HepG2 (cell line): Measurements from ENCODE around the gene IZUMO4. TPM values are rescaled to one million over a fixed set of nuclear protein-coding genes. Genes with fewer than 3 reads are reported as not detected.

ENCODE experiments used
- ADNP ChIP-seq: sonication (generic); formaldehyde crosslinking; IDR thresholded peaks from 2 replicates; pipeline ENCODE4 v1.4.0; 2020; ENCODE audit warnings: missing genetic modification reagents
- FOXA1 ChIP-seq, 2 experiments: fragments of 450-650 bp in 1 of 2; sonication (generic) in 1 of 2; formaldehyde crosslinking in 1 of 2; IDR thresholded peaks; 2 replicates each; pipeline versions ENCODE4 v1.4.0 to v1.6.1; 2016 to 2020; ENCODE audit warnings: missing genetic modification reagents in 1 of 2
- FUBP1 ChIP-seq: sonication (generic); formaldehyde crosslinking; IDR thresholded peaks from 2 replicates; pipeline ENCODE4 v1.5.1; 2020; ENCODE audit warnings: missing genetic modification reagents, mild to moderate bottlenecking, borderline replicate concordance
- GFI1 ChIP-seq: sonication (generic); formaldehyde crosslinking; IDR thresholded peaks from 2 replicates; pipeline ENCODE4 v1.5.0; 2020; ENCODE audit warnings: missing genetic modification reagents, mild to moderate bottlenecking, borderline replicate concordance
- HOXA5 ChIP-seq: sonication (generic); formaldehyde crosslinking; IDR thresholded peaks from 2 replicates; pipeline ENCODE4 v1.4.0; 2020; ENCODE audit warnings: missing genetic modification reagents
- IKZF4 ChIP-seq: sonication (generic); formaldehyde crosslinking; IDR thresholded peaks from 2 replicates; pipeline ENCODE4 v1.5.1; 2020; ENCODE audit warnings: borderline replicate concordance, mild to moderate bottlenecking, low read depth, missing genetic modification reagents; ENCODE audit errors: not compliant biosample characterization
- PATZ1 ChIP-seq: sonication (generic); formaldehyde crosslinking; IDR thresholded peaks from 2 replicates; pipeline ENCODE4 v1.4.0; 2020; ENCODE audit warnings: missing genetic modification reagents
- PHF20 ChIP-seq: sonication (generic); formaldehyde crosslinking; IDR thresholded peaks from 2 replicates; pipeline ENCODE4 v1.5.0; 2020; ENCODE audit warnings: mild to moderate bottlenecking, missing genetic modification reagents
- RBM22 ChIP-seq: fragments of 200-400 bp; formaldehyde crosslinking; optimal IDR thresholded peaks from 2 replicates; pipeline ENCODE3; 2017; ENCODE audit warnings: mild to moderate bottlenecking, low read length, moderate library complexity
- SMARCE1 ChIP-seq: fragments of 450-650 bp; IDR thresholded peaks from 2 replicates; pipeline ENCODE4 v1.6.1; 2017; ENCODE audit warnings: borderline replicate concordance
- SNAI1 ChIP-seq: sonication (generic); formaldehyde crosslinking; IDR thresholded peaks from 2 replicates; pipeline ENCODE4 v1.5.0; 2020; ENCODE audit warnings: mild to moderate bottlenecking, missing genetic modification reagents, borderline replicate concordance
- SOX5 ChIP-seq: IDR thresholded peaks from 2 replicates; pipeline ENCODE4 v1.6.1; 2016; ENCODE audit warnings: borderline replicate concordance
- SRSF4 ChIP-seq: fragments of 200-400 bp; formaldehyde crosslinking; IDR thresholded peaks from one replicate; pipeline ENCODE4 v1.6.1; 2018; ENCODE audit warnings: mild to moderate bottlenecking, low read depth, low read length, moderate library complexity; ENCODE audit not compliant: poor library complexity, severe bottlenecking
- TAF1 ChIP-seq: sonication (generic); formaldehyde crosslinking; IDR thresholded peaks from 2 replicates; pipeline ENCODE4 v1.4.0; 2020; ENCODE audit warnings: missing genetic modification reagents
- TFE3 ChIP-seq: IDR thresholded peaks from 2 replicates; pipeline ENCODE4 v1.6.1; 2016
- ZNF264 ChIP-seq: sonication (generic); formaldehyde crosslinking; IDR thresholded peaks from 2 replicates; pipeline ENCODE4 v1.4.0; 2020; ENCODE audit warnings: missing genetic modification reagents
- ZNF343 ChIP-seq: sonication (generic); formaldehyde crosslinking; IDR thresholded peaks from 2 replicates; pipeline ENCODE4 v1.4.0; 2020; ENCODE audit warnings: mild to moderate bottlenecking, missing genetic modification reagents
- ZNF543 ChIP-seq: sonication (generic); formaldehyde crosslinking; IDR thresholded peaks from 2 replicates; pipeline ENCODE4 v1.4.0; 2020; ENCODE audit warnings: mild to moderate bottlenecking, missing genetic modification reagents
- ZNF564 ChIP-seq: sonication (generic); formaldehyde crosslinking; IDR thresholded peaks from 2 replicates; pipeline ENCODE4 v1.8.1; 2023; ENCODE audit warnings: mild to moderate bottlenecking, missing genetic modification reagents
- ZNF605 ChIP-seq: sonication (generic); formaldehyde crosslinking; IDR thresholded peaks from 2 replicates; pipeline ENCODE4 v1.8.0; 2022; ENCODE audit warnings: mild to moderate bottlenecking, missing genetic modification reagents
- ZNF674 ChIP-seq: sonication (generic); formaldehyde crosslinking; IDR thresholded peaks from 2 replicates; pipeline ENCODE4 v1.5.0; 2020; ENCODE audit warnings: low read depth, mild to moderate bottlenecking, missing genetic modification reagents
- ZNF850 ChIP-seq: sonication (generic); formaldehyde crosslinking; conservative IDR thresholded peaks from 2 replicates; pipeline ENCODE4 v1.9.0; 2021; ENCODE audit warnings: mild to moderate bottlenecking, missing genetic modification reagents
- ZXDC ChIP-seq: sonication (generic); formaldehyde crosslinking; IDR thresholded peaks from 2 replicates; pipeline ENCODE4 v1.5.0; 2020; ENCODE audit warnings: mild to moderate bottlenecking, missing genetic modification reagents
- polyA plus RNA-seq, 8 experiments: library from polyadenylated mRNA; depleted of rRNA in 3 of 8; stranded (reverse) in 7 of 8; unstranded in 1 of 8; fragments of >200 nt; fragmentation: Illumina TruSeq in 4 of 8; extraction: Trizol in 4 of 8; gene quantifications; 2 replicates each; pipeline versions ENCODE4 v1.2.1 to v1.2.3, GENCODE V29; 2011 to 2016; ENCODE audit warnings: low read depth in 4 of 8, missing spikeins in 1 of 8, mixed read lengths in 1 of 8; ENCODE audit not compliant: insufficient read depth in 1 of 8
- total RNA-seq, 5 experiments: library from RNA; depleted of rRNA; stranded (reverse); fragments of >200 nt; fragmentation: Illumina TruSeq; extraction: Trizol; gene quantifications; 2 replicates each; pipeline ENCODE4 v1.2.3, GENCODE V29; 2016; ENCODE audit warnings: low read depth in 1 of 5

IZUMO4 gene
- total and polyA plus RNA-seq, 2 of the 13 experiments (the other 11 are each of a cell fraction or from before 2014, with no cell fraction given), result 0.77 to 3.9 TPM

- TF ChIP-seq SNAI1, result no peak
- peak; percentile 81 for TF ChIP-seq PATZ1
- TF ChIP-seq ZNF264 (CRISPR knock-in tag), result no peak
- TF ChIP-seq RBM22, result no peak
- TF ChIP-seq SRSF4, result no peak
- peak; percentile 78; the same call in 1 of the 2 replicates for TF ChIP-seq ZNF543 (CRISPR knock-in tag)
- TF ChIP-seq ZNF605 (CRISPR knock-in tag), result no peak
- no peak for TF ChIP-seq FUBP1 (CRISPR knock-in tag)
- TF ChIP-seq ZNF674, result no peak; the same call in 1 of the 2 replicates
- no peak for TF ChIP-seq ZNF343 (CRISPR knock-in tag)
- TF ChIP-seq GFI1 (CRISPR knock-in tag), result no peak
- peak; percentile 86 for TF ChIP-seq ADNP
- TF ChIP-seq FOXA1 (IDR thresholded peaks at IDR 0.05), result no peak
- TF ChIP-seq FOXA1 (CRISPR knock-in tag; IDR thresholded peaks at IDR 0.05), result no peak
- no peak for TF ChIP-seq ZNF850 (CRISPR knock-in tag)
- TF ChIP-seq SMARCE1, result no peak
- no peak for TF ChIP-seq HOXA5
- TF ChIP-seq ZXDC (CRISPR knock-in tag), result peak; percentile 92
- TF ChIP-seq TFE3 (CRISPR knock-in tag), result 0 out of 2 replicates have a peak, but pooled peaks have one; percentile 44
- TF ChIP-seq ZNF564 (CRISPR knock-in tag), result no peak; the same call in 1 of the 2 replicates
- no peak for TF ChIP-seq IKZF4
- peak; percentile 71 for TF ChIP-seq TAF1
- TF ChIP-seq SOX5, result peak; percentile 39; the same call in 1 of the 2 replicates
- peak; percentile 65; the same call in 1 of the 2 replicates for TF ChIP-seq PHF20 (CRISPR knock-in tag)
Observed at GRCh38 chr19:2096034-2096479, 658 bp upstream of the IZUMO4 start, which contains the start of gene MOB3A (continued).
